Neural crest cell (in vitro differentiated cells): ENCODE measurements around the gene CMC1. TPM values are rescaled to one million over a fixed set of nuclear protein-coding genes. Genes with fewer than 3 reads are reported as not detected.
A peak's percentile ranks its signal among the peaks of the same experiment; 100 is the strongest.

Experiments
- DNase-seq: peaks from one replicate; pipeline ENCODE4 v3.0.0; 2021; ENCODE audit warnings: low read depth, mixed read lengths, low spot score
- H3K27ac Mint-ChIP-seq: one replicate; pipeline ENCODE4 v1.8.0; 2021; ENCODE audit warnings: mild to moderate bottlenecking, mixed read lengths; ENCODE audit not compliant: unreplicated experiment
- H3K27me3 Mint-ChIP-seq: 2 replicates; pipeline ENCODE4 v1.8.0; 2021; ENCODE audit warnings: low read depth, mild to moderate bottlenecking, mixed read lengths
- H3K36me3 Mint-ChIP-seq: 2 replicates; pipeline ENCODE4 v1.8.0; 2021; ENCODE audit warnings: low read depth, mild to moderate bottlenecking, mixed read lengths
- H3K4me1 Mint-ChIP-seq: 2 replicates; pipeline ENCODE4 v1.8.0; 2021; ENCODE audit warnings: mixed read lengths
- H3K4me3 Mint-ChIP-seq: one replicate; pipeline ENCODE4 v1.8.0; 2021; ENCODE audit warnings: mild to moderate bottlenecking, mixed read lengths
- H3K9me3 Mint-ChIP-seq: 2 replicates; pipeline ENCODE4 v1.8.0; 2021; ENCODE audit warnings: mixed read lengths
- CTCF ChIP-seq: fragments of 200-600 bp; sonication (generic); conservative IDR thresholded peaks from 2 replicates; pipeline ENCODE4 v1.5.0; 2021; ENCODE audit warnings: antibody characterized with exemption, mild to moderate bottlenecking
- total RNA-seq: library from RNA; stranded (reverse); gene quantifications from 2 replicates; pipeline ENCODE4 v1.2.1, GENCODE V29; 2021

CMC1 gene
- total RNA-seq, 1 donor from 2014 or later = 10.1 TPM

- Mint-ChIP-seq H3K36me3 (peaks cover 2% of the 10 kb centered on the region), H3K4me3 (no peak overlapping the region), H3K9me3 (no peaks in the 10 kb centered on the region), H3K27ac (no peak overlapping the region), H3K27me3 (no peaks in the 10 kb centered on the region), H3K4me1 (no peaks in the 10 kb centered on the region)
- DNase-seq = no peak
- no peak for TF ChIP-seq CTCF
Measured at GRCh38 chr3:28301688-28302087, 60.3 kb downstream of the CMC1 start.

GRCh38 chr3:28308196-28308595 lies 66.8 kb downstream of the CMC1 start:
- TF ChIP-seq CTCF = no peak
- H3K27me3 Mint-ChIP-seq = no peaks in the 10 kb centered on the region
- no peak for DNase-seq
- H3K4me1 Mint-ChIP-seq = no peaks in the 10 kb centered on the region
- no peak overlapping the region for H3K27ac Mint-ChIP-seq
- H3K36me3 Mint-ChIP-seq = peaks cover 2% of the 10 kb centered on the region
- no peak overlapping the region for H3K4me3 Mint-ChIP-seq
- H3K9me3 Mint-ChIP-seq = no peaks in the 10 kb centered on the region

- Mint-ChIP-seq H3K27me3 (no peaks in the 10 kb centered on the region), H3K4me3 (no peak overlapping the region), H3K9me3 (no peaks in the 10 kb centered on the region), H3K4me1 (no peaks in the 10 kb centered on the region), H3K27ac (no peak overlapping the region), H3K36me3 (no peaks in the 10 kb centered on the region)
- no peak for TF ChIP-seq CTCF
- DNase-seq = no peak
Measured at GRCh38 chr3:28315711-28316110, 74.3 kb downstream of the CMC1 start.

- no peak overlapping the region for H3K4me3 Mint-ChIP-seq
- no peak overlapping the region for H3K27ac Mint-ChIP-seq
- no peaks in the 10 kb centered on the region for H3K27me3 Mint-ChIP-seq
- no peaks in the 10 kb centered on the region for H3K9me3 Mint-ChIP-seq
- no peak for TF ChIP-seq CTCF
- no peak for DNase-seq
- H3K4me1 Mint-ChIP-seq = no peaks in the 10 kb centered on the region
- H3K36me3 Mint-ChIP-seq = no peaks in the 10 kb centered on the region
Measured at GRCh38 chr3:28316226-28316625, 74.8 kb downstream of the CMC1 start.

GRCh38 chr3:28317438-28318022 lies 76.1 kb downstream of the CMC1 start:
- Mint-ChIP-seq H3K36me3 (no peaks in the 10 kb centered on the region), H3K27ac (no peak overlapping the region), H3K4me3 (no peak overlapping the region), H3K9me3 (no peaks in the 10 kb centered on the region), H3K4me1 (no peaks in the 10 kb centered on the region), H3K27me3 (no peaks in the 10 kb centered on the region)
- TF ChIP-seq CTCF = peak; percentile 66
- DNase-seq = peak; percentile 10
